Stimulated activated CD4-positive, alpha-beta T cell treated with anti-CD3 and anti-CD28 coated beads, Interleukin-2, amount 100 ng/mL, for 4 hours (primary cell): ENCODE measurements around the gene SPRY2.
"Not testable (repeated sequence)": the region's sequence is repeated elsewhere in the genome, so short reads cannot be mapped to it uniquely, and the experiment has no call there.

Source experiments
- DNase-seq: peaks from one replicate; pipeline ENCODE4 v3.0.0-alpha.2; 2020; ENCODE audit warnings: low read depth

Gene SPRY2

DNA sequence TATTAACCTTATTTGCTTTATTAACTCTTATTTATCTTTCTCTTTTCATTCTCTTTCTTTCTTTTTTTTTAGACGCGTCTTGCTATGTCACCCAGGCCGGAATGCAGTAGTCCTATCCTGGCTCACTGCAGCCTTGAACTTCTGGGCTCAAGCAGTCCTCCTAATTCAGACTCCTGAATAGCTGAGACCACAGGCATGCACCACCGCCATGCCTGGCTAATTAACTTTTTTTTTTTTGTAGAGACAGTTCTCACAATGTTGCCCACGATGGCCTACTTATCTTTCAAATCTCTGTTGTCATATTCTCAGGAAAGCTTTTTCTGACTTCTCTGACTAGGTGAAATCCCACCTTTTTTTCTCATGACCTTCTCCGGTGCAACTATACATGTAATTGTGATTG lies 7.8 kb upstream of the SPRY2 start:
- no peak for DNase-seq

DNA sequence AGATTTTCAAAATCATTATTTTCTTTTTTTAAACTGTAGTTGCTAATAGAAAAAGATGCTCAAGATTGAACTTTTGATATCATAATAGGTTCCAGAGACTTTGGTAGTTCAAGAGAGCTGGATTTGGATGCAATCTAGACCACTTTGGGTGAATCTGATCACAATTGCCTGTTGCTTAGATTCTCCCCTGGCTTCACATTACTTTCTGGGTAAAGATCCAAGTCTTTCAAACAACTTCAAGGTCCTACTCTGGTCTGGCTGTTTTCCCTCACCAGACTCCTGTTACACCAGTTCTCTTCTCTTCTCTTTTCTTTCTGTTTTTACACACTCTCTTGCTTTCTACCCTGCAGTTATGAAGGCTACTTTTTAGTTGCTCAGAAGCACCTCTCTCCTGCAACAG lies 7.4 kb upstream of the SPRY2 start:
- no peak for DNase-seq

DNA sequence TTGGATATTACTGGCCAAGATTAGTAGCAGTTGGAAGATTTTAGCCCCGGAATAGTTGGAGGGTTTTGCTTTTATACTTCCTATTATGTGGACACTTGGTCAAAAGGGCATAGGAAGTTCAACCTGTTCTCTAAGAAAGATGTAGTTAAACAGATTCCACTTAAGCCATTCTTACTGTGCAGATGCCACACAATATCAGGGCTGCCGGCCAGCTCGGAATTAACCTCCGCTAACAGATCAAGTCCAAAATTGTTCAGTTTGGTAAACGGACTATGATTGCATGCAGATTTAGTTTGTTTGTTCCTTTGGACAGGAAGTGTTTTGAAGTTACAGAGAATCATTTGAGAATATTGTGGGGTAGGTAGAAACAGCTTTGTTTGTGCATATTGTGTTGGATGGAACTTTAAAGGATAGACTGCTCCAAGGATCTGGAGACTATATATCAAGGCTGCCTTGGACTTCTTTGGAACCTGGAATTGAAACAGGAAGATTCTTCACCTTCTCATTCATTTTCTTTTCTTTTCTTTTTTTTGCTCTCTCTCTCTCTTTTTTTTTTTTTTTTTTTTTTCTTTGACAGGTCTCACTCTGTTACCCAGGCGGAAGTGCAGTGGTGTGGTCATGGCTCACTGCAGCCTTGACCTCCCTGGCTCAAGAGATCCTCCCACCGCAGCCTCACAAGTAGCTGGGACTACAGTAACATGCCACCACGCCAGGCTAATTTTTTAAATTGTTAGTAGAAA lies 5.0 kb upstream of the SPRY2 start:
- DNase-seq = no peak

DNA sequence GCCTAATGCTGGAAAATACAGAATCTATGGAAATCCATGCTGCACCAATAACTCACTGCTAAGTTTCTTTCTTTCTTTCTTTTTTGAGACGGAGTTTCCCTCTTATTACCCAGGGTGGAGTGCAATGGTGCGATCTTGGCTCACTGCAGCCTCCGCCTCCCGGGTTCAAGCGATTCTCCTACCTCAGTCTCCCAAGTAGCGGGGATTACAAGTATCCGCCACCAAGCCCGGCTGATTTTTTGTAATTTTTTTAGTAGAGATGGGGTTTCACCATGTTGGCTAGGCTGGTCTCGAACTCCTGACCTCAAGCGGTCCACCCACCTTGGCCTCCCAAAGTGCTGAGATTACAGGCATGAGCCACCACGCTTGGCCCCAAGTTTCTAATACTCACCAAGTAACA lies 3.1 kb upstream of the SPRY2 start:
- DNase-seq = not testable (repeated sequence)

DNA sequence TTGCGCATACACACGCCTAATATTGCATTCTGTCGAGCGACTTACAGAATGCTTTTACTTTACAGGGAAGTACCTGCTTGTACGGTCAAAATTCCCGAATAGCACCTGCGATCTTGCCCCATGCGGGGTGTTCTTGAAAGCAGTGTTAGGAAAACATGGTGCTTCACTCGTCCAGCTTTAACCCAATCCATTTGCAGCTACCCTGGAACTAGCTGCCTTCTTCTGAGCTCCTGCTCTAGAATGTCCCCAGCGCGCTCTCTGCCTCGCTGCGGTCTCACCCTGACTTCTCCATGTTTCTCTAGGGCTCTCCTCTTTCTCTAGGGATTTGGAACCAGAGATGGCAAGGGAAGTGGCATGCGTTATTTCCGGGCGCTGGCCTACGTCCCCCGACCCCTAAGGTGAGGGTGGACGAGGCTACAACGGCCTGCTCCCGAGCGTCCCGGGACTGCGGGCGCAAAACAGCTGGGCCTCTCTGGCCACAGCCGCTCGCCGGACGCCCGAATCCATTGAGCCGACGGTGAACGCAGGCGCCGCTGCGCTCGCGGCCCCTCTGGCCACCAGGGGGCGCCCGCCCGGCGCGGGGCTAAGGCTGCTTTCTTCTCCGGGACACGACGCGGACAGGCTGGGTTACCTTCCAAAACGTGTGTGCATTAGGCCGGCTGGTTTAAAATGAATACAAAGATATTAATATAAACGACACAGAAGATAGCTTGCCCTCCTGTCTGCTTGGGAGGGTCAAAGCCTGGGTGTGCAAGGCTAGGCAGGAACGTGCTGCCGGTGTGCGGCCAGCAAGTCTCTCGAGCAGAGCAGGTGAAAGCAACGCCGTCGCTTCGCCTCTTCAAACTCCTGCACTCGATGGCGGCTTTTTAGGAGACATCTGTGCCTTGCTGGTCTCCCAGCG lies 1.8 kb upstream of the SPRY2 start:
- DNase-seq = peak; percentile 42

DNA sequence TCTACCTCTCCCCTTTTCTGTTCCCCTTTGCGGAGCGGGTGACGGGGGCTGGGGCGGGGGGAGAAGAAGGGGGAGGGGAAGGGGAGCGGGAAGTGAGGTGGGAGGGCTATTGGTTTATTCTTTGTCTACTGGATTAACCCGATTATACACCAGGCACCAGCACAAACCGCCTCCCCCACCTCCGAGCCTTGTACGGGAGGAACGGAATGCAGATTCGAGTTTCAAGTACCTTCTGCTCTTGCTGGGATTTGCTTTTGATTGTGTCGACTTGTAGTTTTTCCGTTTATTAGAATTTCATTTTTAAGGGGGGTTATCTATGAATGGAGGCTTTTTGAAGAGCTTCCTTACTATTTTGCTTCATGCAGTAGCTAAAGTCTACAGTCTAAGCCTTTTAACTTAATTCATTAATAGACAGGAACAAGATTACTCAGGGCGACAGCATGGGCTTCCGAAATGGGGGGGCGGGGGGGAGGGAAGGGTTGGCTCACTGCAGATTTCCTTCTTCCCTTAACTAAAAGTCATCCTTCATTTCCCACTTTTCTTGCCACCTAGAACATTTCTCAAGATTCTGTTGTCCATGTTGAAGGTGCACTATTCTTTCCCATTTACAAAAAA lies 937 bp upstream of the SPRY2 start:
- no peak for DNase-seq

DNA sequence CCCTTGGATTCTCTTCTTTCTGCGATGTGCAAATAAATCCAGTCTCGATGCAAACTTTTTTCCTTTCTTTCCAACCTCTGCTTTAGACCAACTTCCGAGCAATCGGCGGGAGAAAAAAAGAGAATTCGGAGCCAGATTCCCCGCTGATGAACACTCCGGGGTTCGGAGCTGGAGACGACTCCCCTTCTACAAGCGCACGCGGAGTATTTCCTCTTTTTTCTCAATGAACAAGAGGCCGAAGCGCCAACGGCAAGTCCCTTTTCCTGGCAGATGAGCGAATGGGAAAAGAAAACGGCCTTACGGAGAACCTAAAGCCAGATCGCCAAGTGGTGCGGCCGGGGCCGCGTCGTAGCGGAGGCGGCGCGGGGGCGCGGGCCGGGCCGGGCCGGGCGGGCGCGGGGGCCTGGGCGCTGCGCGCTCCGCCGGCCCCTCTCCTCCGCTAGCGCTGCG lies 250 bp downstream of the SPRY2 start:
- no peak for DNase-seq

DNA sequence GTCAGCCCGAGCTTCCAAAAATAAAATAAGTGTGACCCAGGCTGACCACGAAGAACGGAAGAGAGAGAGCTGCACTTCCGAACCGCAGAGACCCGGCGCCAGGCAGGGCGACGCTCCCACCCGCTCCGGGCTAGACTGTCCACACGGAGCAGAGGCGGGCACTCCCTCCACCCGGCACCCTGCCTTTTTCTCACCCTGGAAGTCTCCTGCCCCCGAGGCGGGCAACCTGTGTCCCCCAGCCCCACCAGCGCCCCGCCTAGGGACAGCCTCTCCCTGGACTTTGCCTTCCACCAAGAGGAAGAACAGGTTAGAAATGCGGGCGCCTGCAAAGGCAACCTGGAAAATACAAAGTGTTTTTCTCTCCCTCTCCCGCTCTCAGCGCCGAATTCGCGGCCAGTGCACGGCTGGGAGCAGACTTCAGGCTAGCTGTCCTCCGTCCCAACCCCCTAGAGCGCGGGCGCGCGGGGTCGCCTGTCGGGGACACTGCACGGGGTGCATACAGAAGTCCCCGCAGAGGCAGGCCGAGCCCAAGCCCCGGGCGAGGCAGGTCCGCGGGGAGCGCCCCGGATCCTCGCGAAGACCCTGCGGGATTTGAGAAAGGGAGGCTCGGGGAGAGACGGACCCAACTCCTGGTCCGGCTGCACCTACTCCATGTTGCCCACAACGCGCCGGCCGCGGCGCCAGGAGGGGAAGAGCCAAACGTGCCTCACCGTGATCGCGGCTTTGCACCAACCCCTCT lies 845 bp downstream of the SPRY2 start:
- DNase-seq = no peak

DNA sequence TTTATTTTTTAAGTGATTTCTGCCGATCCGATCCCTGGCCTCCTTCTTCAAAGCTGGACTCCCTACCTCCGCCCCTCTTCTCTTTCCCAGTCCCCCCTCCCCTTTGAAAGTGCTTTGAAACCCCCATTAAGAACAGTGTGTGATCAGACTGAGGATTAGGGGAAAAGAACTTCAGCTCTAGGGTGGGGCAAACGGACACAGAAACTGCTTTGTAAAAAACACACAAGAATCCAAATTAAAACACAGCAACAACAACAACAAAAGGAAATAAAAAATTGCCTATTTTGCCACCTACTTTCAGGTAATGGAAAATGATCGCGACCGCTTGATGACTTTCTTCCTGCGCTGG lies 1.4 kb downstream of the SPRY2 start:
- DNase-seq = no peak

DNA sequence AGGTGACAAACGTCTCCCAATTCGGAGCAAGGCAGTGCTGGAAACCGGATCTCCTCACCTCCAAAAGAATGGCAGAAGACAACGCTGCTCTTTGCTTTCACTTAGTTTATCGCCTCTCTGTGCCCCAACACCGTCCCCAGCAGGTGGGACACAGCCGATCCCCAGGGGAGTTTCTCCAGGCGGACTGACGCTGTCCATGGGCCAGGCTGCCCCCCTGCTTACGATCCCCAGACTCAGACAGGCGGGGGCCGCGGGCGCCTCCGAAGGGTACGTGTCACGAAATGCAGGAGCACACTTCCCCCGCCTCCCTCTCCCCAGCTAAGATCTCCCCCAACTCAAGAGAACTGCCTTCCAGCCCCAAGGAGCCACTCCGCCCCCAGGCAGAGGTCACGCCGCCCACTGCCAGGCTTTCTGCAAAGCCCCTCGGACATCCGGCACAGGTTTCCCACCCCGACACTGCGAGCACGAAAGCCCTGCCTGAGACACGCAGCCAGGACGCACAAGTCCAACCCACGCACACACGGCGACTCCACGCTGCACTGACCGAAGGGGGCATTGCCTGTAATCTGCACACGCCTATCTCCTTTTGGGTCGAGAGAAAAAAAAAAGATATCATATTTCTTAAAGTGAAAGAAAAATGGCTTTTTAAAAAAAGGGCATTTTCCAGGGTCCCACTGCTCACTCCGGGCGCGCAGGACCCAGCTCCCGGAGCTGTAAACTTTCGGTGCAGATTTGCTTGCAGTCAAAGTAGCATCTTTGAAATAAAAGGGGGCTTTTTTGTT lies 2.0 kb downstream of the SPRY2 start:
- DNase-seq = no peak

DNA sequence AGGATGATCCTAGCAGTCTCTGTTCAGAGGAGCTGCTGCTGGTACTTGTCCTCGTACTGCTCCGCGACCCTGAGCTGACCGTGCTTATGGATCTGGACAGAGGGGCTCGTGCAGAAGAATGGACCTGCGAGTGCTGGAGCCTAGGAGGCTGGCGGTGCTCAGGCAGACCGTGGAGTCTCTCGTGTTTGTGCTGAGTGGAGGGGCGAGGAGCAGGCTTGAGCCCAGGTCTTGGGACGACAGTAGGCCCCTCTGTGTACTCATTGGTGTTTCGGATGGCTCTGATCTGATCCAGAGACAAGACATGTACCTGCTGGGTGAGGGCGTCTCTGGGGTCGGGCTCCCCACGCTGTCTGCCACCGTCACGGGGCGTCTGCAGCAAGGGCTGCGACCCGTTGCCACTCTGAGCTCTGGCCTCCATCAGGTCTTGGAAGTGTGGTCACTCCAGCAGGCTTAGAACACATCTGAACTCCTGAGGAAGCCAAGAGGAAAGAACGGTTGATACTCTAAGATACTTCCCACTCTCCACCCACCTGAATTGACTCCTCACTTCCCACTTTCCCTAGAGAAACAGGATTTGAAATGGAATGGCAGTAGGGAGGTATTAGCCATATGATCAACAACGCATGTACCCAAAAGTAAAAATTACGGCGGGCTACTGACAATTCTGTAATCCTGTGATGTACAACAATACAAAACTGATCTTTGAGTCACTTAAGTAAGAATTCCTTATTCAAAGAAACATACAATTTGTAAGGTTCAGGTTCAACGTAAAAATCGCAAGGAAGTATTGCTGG lies 3.4 kb downstream of the SPRY2 start:
- no peak for DNase-seq

DNA sequence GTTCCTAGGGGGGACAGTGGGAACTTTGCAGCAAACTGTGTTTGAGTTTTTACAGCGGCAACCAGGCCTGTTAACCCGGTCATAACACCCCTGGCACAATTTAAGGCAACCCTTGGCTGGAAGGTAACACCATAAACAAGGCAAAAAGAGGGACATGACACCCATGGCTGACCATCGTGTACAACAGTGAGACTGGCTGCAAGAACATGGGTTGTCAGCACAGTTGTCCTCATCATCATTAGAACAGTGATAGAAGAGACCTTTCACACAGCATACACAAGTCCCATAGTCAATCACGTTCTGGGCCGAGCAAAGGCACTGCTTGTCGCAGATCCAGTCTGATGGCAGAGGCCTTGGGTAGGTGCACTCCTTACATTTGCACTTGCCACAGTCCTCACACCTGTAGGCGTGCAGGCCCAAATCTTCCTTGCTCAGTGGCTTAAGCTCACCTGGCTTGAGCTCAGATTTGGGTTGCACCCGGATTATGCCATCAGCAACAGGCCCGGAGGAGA lies 4.1 kb downstream of the SPRY2 start:
- no peak for DNase-seq

DNA sequence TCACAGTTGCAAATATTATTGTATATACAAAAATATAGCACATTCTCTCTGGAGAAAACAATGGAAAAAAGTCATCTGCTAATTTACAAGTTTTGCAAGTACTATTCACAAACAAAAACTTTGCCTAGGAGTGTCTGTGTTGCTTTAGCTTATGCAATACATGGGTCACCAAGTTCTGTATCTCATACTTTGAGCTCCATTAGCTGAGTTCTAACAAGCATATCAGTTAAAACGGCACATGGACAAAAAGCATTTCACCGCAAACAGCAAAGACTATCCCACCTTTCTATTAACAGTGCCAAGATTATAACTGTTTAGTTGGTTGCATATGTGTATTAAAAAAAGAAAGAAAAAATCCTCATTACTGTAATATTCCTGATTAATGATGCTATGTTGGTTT lies 4.6 kb downstream of the SPRY2 start:
- DNase-seq = no peak

DNA sequence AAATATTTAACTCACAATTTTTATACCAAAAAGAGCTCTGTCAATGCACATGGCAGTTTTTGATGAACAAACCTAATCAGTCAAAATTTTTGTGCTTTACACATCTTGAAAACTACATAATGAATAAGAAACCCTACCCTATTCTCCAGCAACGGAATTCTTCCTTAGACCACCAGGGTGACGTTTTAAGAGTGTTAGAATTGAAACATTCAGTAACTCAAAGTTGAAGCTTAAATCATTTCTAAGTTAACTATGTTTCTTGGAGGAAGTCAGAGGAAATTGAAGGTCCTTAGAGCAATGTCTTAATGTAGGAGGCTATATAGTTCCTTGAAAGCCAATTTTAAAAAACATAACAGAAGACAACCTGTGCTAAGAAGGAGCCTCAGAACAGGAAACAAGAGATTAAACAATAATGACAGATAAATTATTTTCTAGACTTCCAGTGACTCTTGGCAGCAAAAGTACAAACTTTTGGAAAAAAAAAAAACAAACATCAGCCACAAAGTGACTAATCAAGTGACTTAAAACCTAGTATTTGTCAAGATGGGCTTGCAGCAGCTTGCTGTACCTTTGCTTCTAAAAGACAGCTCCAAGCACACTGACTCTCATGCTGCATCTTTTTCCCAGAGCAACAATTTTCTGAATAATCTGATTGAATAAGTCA lies 6.2 kb downstream of the SPRY2 start:
- DNase-seq = no peak

DNA sequence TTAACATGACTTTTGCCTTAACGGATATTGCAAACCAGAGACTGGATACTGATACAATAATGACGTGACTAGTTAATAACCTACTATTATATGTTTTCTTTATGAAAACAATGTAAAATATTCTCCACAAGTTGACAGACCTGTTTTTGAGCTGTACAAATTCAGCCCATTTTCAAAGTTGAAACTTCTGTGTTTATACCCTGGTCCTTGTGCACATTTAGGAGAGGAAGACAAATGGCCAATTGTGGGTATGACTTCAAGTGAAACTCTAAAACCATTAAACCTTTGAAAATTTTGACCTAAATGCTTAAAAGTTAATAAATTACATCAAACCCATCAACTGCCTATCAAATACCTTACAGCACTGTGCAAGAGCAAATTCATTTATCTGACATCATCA lies 8.9 kb downstream of the SPRY2 start:
- no peak for DNase-seq

DNA sequence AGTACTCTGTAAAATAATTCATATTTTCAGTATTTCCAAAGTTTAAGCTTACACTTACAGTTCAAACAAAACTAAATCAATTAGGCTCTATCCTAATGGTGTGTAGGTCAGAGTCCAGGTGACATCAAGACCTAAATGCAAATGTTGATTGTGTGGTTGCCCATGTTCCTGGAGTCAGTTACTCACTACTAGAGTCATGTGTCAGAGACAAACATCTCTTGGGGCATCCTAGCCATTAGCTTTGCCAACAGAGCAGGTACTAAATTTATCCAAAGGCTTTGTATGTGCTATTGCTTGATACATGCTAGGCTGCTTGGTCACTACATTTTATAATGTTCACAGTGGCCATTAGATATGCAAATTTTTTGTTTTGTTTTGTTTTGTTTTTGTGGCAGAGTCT lies 11.7 kb downstream of the SPRY2 start:
- no peak for DNase-seq

DNA sequence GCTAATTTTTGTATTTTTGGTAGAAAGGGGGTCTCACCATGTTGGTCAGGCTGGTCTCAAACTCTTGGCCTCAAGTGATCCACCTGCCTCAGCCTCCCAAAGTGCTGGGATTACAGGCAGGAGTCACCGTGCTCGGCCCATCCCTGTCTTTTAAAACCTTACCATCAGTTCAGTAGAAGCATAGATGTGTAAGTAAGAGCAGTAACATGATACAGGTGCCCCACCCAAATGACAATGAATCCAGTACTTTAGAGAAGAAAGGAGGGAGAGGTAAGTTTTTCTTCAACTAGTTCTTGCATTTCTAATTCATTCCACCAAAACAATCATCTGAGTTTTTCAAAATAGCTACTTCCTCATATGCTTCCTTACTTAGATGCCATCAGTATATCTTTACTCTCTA lies 21.9 kb downstream of the SPRY2 start:
- DNase-seq = no peak

DNA sequence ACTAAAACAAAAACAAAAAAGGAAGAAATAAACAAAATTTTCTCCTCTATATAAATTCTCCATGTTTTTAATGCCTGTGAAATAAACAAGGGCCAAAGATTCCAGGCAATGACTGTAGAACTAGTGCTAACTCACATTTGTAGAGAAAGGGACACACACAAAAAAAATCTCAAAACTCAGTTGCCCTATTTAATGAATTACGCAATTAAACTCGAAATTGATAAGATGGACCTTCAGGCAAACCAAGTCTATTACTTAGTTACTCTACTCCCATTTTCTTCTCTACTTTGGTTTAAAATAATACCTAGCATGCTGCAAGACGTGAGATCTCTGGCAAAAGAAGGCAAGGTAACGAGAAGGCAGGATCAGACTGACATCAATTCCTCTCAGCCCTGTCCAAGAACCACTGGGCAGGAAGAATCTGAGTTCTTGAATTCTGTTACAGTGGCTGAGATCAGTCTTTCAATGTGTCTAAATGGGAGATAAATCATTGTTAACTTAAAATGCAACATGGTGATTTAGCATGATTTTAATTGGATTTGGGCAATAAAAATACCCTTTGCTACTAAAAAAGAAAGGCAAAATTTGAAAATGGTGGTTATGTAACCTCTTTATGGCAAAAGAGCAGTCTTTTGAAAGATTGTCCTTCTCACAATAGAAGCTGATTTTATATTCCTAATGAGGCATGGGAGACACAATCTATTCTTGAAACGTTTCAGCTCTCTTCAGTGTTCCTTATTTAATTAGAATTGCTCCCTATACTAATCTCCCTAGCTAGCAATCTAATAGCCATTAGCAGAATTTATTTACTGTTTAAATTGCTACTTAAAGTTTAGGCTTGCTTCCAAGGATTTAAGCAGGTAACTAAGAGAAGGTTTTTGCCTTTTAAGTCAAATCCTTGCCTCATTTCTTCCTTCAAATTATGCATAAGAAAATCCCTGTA lies 25.9 kb downstream of the SPRY2 start:
- DNase-seq = no peak
